Left ventricle myocardium inferior (tissue), 1 donor: ENCODE results near the gene KIF16B. TPM values are rescaled to one million over a fixed set of nuclear protein-coding genes. Genes with fewer than 3 reads are reported as not detected.
A peak's percentile ranks its signal among the peaks of the same experiment; 100 is the strongest.

Experiments
- DNase-seq: peaks from one replicate; pipeline ENCODE4 v3.0.0-alpha.2; 2020
- H3K27ac ChIP-seq: fragments of 200-600 bp; replicated peaks from 2 replicates; pipeline ENCODE4 v1.8.0; 2021
- H3K27me3 ChIP-seq: fragments of 200-600 bp; 2 replicates; pipeline ENCODE4 v1.8.0; 2021; ENCODE audit warnings: low read depth
- H3K36me3 ChIP-seq: fragments of 200-600 bp; 2 replicates; pipeline ENCODE4 v1.8.0; 2021
- H3K4me1 ChIP-seq: fragments of 200-600 bp; 2 replicates; pipeline ENCODE4 v1.8.0; 2021
- H3K4me3 ChIP-seq: fragments of 200-600 bp; 2 replicates; pipeline ENCODE4 v1.8.0; 2021; ENCODE audit warnings: mild to moderate bottlenecking, moderate library complexity
- H3K9me3 ChIP-seq: fragments of 200-600 bp; replicated peaks from 2 replicates; pipeline ENCODE4 v1.8.0; 2021
- intact Hi-C: fragments of 100-400 bp; cut with micrococcal nuclease; formaldehyde crosslinking; loops from one replicate; pipeline ENCODE4 v1.11.0; 2022
- total RNA-seq: library from RNA; stranded (reverse); fragmentation: NEBNext Ultra II Directional; extraction: Animal tissue kit (Norgen Biotek cat#: 25700); gene quantifications from one replicate; pipeline ENCODE4 v1.2.1, GENCODE V29; 2021
- TF ChIP-seq, protein P1 (sequence below): fragments of 200-600 bp; IDR thresholded peaks from 2 replicates; pipeline ENCODE4 v1.8.0; 2021; ENCODE audit warnings: antibody characterized with exemption, mild to moderate bottlenecking, borderline replicate concordance
- donor health status: DM: no; HTN: yes; CAD: no; lungs with severe emphysema.

The KIF16B gene
- total RNA-seq, 1 donor from 2014 or later = 16.4 TPM

DNA sequence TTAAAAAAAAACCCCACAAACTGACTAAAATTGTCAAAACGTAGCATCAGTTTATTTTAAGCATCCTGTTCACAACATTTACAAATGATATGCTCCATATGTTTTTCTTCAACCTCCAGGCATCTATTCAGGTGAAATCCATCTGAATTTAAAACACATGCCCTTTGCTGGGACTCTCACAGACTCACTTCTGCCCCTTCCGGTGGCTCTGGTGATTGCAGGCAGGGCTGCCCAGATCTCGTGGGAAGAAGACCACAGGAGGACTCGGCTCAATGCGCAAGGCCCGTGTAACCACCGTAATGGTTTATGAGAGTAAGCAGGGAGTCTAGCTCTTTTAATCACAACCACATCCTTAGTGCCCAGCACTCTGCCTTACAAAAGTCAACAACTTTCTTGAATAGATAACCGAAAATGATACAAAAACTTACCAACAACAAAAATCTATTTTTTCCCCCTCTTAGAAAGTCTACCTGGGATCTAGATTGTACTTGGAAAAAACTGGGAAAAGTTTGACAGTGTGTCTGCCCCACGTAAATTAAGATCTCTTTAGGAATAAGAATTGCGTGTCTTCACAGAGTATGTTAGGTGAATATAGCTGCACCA, 139.1 kb downstream of the KIF16B start:
- H3K27ac ChIP-seq = no peak overlapping the region
- TF ChIP-seq, protein P1, sequence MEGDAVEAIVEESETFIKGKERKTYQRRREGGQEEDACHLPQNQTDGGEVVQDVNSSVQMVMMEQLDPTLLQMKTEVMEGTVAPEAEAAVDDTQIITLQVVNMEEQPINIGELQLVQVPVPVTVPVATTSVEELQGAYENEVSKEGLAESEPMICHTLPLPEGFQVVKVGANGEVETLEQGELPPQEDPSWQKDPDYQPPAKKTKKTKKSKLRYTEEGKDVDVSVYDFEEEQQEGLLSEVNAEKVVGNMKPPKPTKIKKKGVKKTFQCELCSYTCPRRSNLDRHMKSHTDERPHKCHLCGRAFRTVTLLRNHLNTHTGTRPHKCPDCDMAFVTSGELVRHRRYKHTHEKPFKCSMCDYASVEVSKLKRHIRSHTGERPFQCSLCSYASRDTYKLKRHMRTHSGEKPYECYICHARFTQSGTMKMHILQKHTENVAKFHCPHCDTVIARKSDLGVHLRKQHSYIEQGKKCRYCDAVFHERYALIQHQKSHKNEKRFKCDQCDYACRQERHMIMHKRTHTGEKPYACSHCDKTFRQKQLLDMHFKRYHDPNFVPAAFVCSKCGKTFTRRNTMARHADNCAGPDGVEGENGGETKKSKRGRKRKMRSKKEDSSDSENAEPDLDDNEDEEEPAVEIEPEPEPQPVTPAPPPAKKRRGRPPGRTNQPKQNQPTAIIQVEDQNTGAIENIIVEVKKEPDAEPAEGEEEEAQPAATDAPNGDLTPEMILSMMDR = peak; percentile 77
- no peaks in the 10 kb centered on the region for H3K27me3 ChIP-seq
- intact Hi-C loops = no loop called here
- H3K4me1 ChIP-seq = peaks cover 15% of the 10 kb centered on the region
- peak; percentile 35 for DNase-seq
- H3K9me3 ChIP-seq = no peaks in the 10 kb centered on the region
- H3K4me3 ChIP-seq = no peak overlapping the region
- H3K36me3 ChIP-seq = peaks cover 4% of the 10 kb centered on the region

DNA sequence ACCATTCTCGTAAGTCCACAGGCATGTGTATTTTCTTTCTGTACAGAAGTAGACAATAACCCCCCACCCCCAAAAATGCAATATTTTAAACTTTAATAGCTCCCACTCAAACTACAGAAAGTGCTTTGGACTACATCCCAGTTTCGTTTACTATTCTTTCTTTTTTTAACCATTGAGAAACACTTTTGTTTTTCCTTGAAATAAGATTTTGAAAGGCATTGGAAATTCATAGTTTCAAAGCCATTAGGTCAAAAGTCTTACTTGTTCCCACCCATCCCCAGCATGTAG, 140.0 kb downstream of the KIF16B start:
- TF ChIP-seq, protein P1 = no peak
- intact Hi-C loops = no loop called here
- H3K9me3 ChIP-seq = no peaks in the 10 kb centered on the region
- H3K27me3 ChIP-seq = no peaks in the 10 kb centered on the region
- no peak for DNase-seq
- H3K27ac ChIP-seq = no peak overlapping the region
- H3K4me3 ChIP-seq = no peak overlapping the region
- H3K4me1 ChIP-seq = peaks cover 9% of the 10 kb centered on the region
- H3K36me3 ChIP-seq = peaks cover 13% of the 10 kb centered on the region

DNA sequence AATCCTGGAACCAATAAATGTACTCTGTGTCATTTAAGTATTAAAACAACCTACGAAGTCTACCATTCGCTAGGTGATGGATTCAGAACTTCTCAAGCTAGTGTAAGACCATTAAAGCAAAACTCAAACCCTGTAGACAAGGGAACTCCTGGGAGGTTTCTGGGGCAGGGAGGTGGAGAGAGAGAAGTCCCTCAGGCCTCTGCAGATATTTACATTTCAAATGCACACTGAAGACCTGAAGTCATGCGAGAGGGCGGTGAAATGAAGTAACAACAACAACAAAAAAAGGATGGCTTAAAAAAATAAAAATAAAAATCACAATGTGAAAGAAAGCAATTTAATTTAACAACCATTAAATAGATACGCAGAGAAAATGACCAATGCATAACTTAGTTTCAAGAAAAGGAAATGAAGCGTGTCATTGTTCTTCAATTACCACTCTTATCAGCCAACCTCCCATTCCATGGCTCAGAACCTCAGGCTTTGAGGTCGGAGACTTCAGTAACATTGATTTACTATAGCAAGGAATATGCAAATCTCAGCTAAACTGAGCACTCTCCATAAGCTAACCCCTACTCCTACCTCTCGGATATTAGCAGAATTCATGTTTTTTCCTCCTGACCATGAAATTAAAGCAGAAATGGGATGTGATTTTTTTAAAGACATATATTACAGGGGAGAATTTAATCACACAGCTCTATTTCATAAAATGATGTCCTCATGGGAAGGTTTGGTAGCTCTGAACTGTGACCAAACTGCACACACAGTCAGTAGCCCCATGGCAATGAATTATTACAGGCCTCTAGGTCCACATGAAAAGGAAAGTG, 140.6 kb downstream of the KIF16B start:
- no peaks in the 10 kb centered on the region for H3K9me3 ChIP-seq
- H3K4me3 ChIP-seq = no peak overlapping the region
- no peak overlapping the region for H3K27ac ChIP-seq
- H3K27me3 ChIP-seq = no peaks in the 10 kb centered on the region
- peaks cover 19% of the 10 kb centered on the region for H3K36me3 ChIP-seq
- intact Hi-C loops = no loop called here
- DNase-seq = no peak
- TF ChIP-seq, protein P1 = no peak
- peaks cover 8% of the 10 kb centered on the region for H3K4me1 ChIP-seq

DNA sequence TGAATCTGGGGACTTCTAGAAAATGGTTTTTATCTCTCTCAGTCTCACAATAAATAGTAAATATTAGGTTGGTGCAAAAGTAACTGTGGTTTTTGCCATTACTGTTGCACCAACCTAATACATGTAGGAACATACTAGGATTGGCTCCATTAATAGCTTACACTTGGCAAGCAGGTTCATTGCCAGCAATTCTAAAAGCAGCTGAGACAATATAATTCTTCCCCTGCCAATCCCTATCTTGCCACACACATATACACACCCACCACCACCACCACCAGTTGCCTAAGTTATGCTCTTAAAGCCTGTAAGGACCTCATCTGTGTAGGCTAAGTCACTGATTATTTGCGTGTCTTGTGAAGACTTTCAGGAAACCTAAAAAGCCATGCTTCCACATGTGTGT, 145.1 kb downstream of the KIF16B start:
- Histone ChIP-seq H3K9me3 (peaks cover 7% of the 10 kb centered on the region), H3K36me3 (peaks cover 64% of the 10 kb centered on the region), H3K4me1 (peaks cover 7% of the 10 kb centered on the region), H3K27ac (no peak overlapping the region), H3K27me3 (no peaks in the 10 kb centered on the region), H3K4me3 (no peak overlapping the region)
- intact Hi-C loops = no loop called here
- DNase-seq = no peak
- TF ChIP-seq, protein P1 = no peak

DNA sequence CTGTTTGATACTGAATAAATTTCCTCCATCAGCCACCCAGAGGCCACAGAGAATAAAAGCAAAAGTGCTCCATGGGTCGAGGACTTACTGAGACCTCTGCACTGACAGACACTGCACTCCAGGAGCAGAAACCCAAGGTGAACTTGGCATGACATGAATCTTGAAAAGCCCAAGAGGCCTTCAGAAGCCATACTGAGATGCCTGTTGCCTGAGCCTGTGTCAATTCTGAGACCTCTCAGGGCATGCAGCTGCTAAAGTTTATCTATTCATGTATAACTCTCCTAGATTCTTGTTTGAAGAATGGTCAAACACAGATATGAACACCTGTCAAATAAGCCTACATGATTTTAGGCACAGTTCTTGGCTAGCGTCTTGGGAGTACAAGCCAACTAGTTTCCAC, 145.7 kb downstream of the KIF16B start:
- Histone ChIP-seq H3K36me3 (peaks cover 70% of the 10 kb centered on the region), H3K4me3 (no peak overlapping the region), H3K9me3 (peaks cover 12% of the 10 kb centered on the region), H3K4me1 (peaks cover 7% of the 10 kb centered on the region), H3K27ac (no peak overlapping the region), H3K27me3 (no peaks in the 10 kb centered on the region)
- TF ChIP-seq, protein P1 = no peak
- no peak for DNase-seq
- intact Hi-C loops = no loop called here
